ENCODE data around the gene RBBP8NL. TPM values are rescaled to one million over a fixed set of nuclear protein-coding genes. Genes with fewer than 3 reads are reported as not detected.

RBBP8NL gene
- total RNA-seq, 1 donor from 2014 or later: not detected

- peak; percentile 98 for TF ChIP-seq CTCF (IDR thresholded peaks at IDR 0.05; ENCODE audit: insufficient read depth, low read length, poor library complexity, severe bottlenecking)
- DNase-seq (ENCODE audit: low read depth): no peak
- H3K4me3 ChIP-seq (ENCODE audit: low read depth, low read length): no peak overlapping the region
These were observed 44.8 kb downstream of the RBBP8NL start for GRCh38 chr20:62382306-62383198.

GRCh38 chr20:62381842-62382241 is 45.5 kb downstream of the RBBP8NL start:
- DNase-seq (ENCODE audit: low read depth): no peak
- H3K4me3 ChIP-seq (ENCODE audit: low read depth, low read length): no peak overlapping the region
- no peak for TF ChIP-seq CTCF (IDR thresholded peaks at IDR 0.05; ENCODE audit: insufficient read depth, low read length, poor library complexity, severe bottlenecking)
- no peaks in the 10 kb centered on the region for H3K36me3 ChIP-seq (ENCODE audit: control insufficient read depth, insufficient read depth, low read length)
- H3K27me3 ChIP-seq (ENCODE audit: control insufficient read depth, insufficient read depth, low read length): no peaks in the 10 kb centered on the region

More at GRCh38 chr20:62382306-62383198, 44.8 kb downstream of the RBBP8NL start:
- H3K27me3 ChIP-seq (ENCODE audit: control insufficient read depth, insufficient read depth, low read length): no peaks in the 10 kb centered on the region
- H3K36me3 ChIP-seq (ENCODE audit: control insufficient read depth, insufficient read depth, low read length): no peaks in the 10 kb centered on the region

GRCh38 chr20:62381202-62381797 is 46.0 kb downstream of the RBBP8NL start:
- Histone ChIP-seq H3K27me3 (ENCODE audit: control insufficient read depth, insufficient read depth, low read length) (no peaks in the 10 kb centered on the region), H3K36me3 (ENCODE audit: control insufficient read depth, insufficient read depth, low read length) (no peaks in the 10 kb centered on the region), H3K4me3 (ENCODE audit: low read depth, low read length) (no peak overlapping the region)
- TF ChIP-seq CTCF (IDR thresholded peaks at IDR 0.05; ENCODE audit: insufficient read depth, low read length, poor library complexity, severe bottlenecking): no peak
- DNase-seq (ENCODE audit: low read depth): no peak

- no peak for DNase-seq (ENCODE audit: low read depth)
- no peaks in the 10 kb centered on the region for H3K27me3 ChIP-seq (ENCODE audit: control insufficient read depth, insufficient read depth, low read length)
- no peak for TF ChIP-seq CTCF (IDR thresholded peaks at IDR 0.05; ENCODE audit: insufficient read depth, low read length, poor library complexity, severe bottlenecking)
- H3K4me3 ChIP-seq (ENCODE audit: low read depth, low read length): no peak overlapping the region
- no peaks in the 10 kb centered on the region for H3K36me3 ChIP-seq (ENCODE audit: control insufficient read depth, insufficient read depth, low read length)
These were observed 49.1 kb downstream of the RBBP8NL start for GRCh38 chr20:62378215-62378614.

GRCh38 chr20:62377615-62378178 is 49.6 kb downstream of the RBBP8NL start:
- no peak for DNase-seq (ENCODE audit: low read depth)
- TF ChIP-seq CTCF (IDR thresholded peaks at IDR 0.05; ENCODE audit: insufficient read depth, low read length, poor library complexity, severe bottlenecking): no peak
- no peak overlapping the region for H3K4me3 ChIP-seq (ENCODE audit: low read depth, low read length)
- no peaks in the 10 kb centered on the region for H3K27me3 ChIP-seq (ENCODE audit: control insufficient read depth, insufficient read depth, low read length)
- no peaks in the 10 kb centered on the region for H3K36me3 ChIP-seq (ENCODE audit: control insufficient read depth, insufficient read depth, low read length)
